T47D (cell line): Measurements from ENCODE around the gene B3GNT2.

Source experiments
- DNase-seq, 2 experiments: peaks; one replicate each; pipeline versions ENCODE4 v3.0.0 to v3.0.0-alpha.2; 2011 to 2012; ENCODE audit warnings: low read depth in 1 of 2, low spot score in 1 of 2
- JUND ChIP-seq: IDR thresholded peaks from 2 replicates; pipeline ENCODE4 v1.6.1; 2012; ENCODE audit warnings: low read depth
- in situ Hi-C: cut with HindIII; loops from 2 replicates; pipeline ENCODE4 v1.10.0; 2016; ENCODE audit warnings: low sequenced_read_pairs, low pct_unique_long_range_greater_than_20kb

The B3GNT2 gene

DNA sequence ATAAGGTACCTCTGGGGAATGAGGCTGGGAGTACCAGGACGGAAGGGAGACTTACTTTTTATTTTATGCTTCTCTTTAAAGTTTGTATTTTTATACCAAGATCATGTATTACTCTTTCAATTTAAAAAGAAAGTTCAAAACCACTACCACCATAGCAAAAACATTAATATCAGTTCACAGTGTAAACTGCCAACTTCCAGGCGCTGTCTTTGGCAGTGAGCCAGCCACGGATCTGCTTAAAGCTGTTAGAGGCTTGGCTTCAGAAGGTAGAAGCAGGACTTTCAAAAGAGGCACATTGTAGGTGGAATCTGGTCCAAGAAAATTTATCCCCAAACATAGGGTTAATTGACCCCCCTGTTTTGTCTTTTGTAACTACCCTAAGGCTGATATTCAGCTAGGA is 74.8 kb downstream of the B3GNT2 start:
- DNase-seq, result peak in 1 of 2 experiments; percentile 28
- in situ Hi-C loops, result no loop called here
- TF ChIP-seq JUND, result no peak
